Fibroblast of peridontal ligament (primary cell): ENCODE results near the gene TFEB.

Source experiments
- DNase-seq: peaks from one replicate; pipeline ENCODE4 v3.0.0-alpha.2; 2010; ENCODE audit errors: extremely low read depth

The TFEB gene

GRCh38 chr6:41691426-41692079, 43.9 kb downstream of the TFEB start:
- DNase-seq = no peak

- no peak for DNase-seq
Observed at GRCh38 chr6:41690541-41691330, 44.7 kb downstream of the TFEB start.

GRCh38 chr6:41689171-41690008, 46.0 kb downstream of the TFEB start:
- DNase-seq = peak; percentile 25

GRCh38 chr6:41688256-41688965, 47.0 kb downstream of the TFEB start:
- DNase-seq = no peak

- DNase-seq = no peak
Observed at GRCh38 chr6:41687501-41688175, 47.8 kb downstream of the TFEB start.

- no peak for DNase-seq
Observed at GRCh38 chr6:41685641-41686380, 49.6 kb downstream of the TFEB start.

GRCh38 chr6:41684311-41685180, 50.9 kb downstream of the TFEB start:
- no peak for DNase-seq

GRCh38 chr6:41683523-41684310, 51.7 kb downstream of the TFEB start:
- peak; percentile 62 for DNase-seq

GRCh38 chr6:41683273-41683522, 52.2 kb downstream of the TFEB start:
- peak; percentile 18 for DNase-seq

GRCh38 chr6:41682497-41683272, 52.7 kb downstream of the TFEB start:
- no peak for DNase-seq

- peak; percentile 83 for DNase-seq
Observed at GRCh38 chr6:41682056-41682477, 53.3 kb downstream of the TFEB start.

- DNase-seq = no peak
Observed at GRCh38 chr6:41680182-41680965, 55.0 kb downstream of the TFEB start.

- no peak for DNase-seq
Observed at GRCh38 chr6:41679696-41680095, 55.7 kb downstream of the TFEB start.

GRCh38 chr6:41678511-41679084, 56.8 kb downstream of the TFEB start:
- no peak for DNase-seq

GRCh38 chr6:41677124-41677921, 58.1 kb downstream of the TFEB start:
- no peak for DNase-seq

GRCh38 chr6:41676431-41676830, 59.0 kb downstream of the TFEB start:
- no peak for DNase-seq
